Fibroblast of peridontal ligament (primary cell): Measurements from ENCODE around the gene ZBTB22.
A peak's percentile ranks its signal among the peaks of the same experiment; 100 is the strongest.

Experiments
- DNase-seq: peaks from one replicate; pipeline ENCODE4 v3.0.0-alpha.2; 2010; ENCODE audit errors: extremely low read depth

Gene ZBTB22

DNA sequence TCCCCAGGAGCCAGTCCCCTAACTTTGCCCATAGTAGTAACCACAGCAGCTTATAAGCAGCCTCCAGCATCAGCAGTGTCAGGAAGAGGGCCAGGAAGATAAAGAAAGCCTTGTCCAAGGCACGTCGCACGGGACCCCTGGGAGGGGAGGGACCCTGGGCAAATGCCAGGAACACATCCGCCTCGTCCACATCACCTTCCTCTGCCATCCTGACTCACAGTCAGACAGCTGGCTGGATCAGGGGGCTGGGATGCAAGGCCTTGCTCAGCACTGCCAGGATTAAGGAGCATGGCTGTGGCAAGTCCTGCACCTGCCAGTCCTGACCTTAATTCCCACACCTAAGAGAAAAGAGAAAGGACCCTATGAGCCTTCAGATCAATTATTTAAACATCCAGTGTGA, 11.5 kb upstream of the ZBTB22 start:
- DNase-seq: no peak

DNA sequence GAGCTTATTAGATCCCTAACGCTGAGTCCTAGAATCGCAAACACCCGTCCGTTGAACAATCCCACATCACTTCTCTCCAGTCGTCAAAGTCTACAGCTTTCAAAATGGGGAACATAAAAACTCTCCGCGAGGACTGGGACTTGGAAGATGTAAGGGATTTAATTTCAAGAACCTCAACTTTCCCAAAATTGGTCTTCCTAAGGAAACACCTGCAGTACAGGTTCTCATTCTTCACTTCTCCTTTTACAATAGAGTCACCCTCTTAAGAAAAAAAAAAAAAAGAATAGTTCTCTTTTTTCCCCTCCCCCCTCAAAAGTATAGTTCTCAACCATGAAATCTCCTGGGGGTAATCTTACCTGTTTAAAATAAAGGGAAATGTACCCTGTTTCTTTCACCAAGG, 6.6 kb upstream of the ZBTB22 start:
- DNase-seq: no peak

DNA sequence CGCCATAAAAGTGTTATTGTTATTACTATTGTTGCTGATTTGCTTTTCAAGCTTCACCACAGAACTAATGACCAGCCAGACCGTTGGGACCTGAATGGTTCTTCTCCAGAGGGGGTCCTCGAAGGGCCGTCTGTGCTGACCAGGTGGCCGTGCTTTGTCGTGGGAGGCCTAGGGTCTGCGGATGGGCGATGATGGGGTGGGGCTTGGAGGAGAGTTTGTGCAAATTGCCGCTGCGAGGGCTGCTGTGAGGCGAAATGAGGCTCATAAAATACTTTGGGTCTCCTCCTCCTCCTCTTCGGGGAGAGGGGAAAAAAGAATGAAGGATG, 6.0 kb upstream of the ZBTB22 start:
- no peak for DNase-seq

DNA sequence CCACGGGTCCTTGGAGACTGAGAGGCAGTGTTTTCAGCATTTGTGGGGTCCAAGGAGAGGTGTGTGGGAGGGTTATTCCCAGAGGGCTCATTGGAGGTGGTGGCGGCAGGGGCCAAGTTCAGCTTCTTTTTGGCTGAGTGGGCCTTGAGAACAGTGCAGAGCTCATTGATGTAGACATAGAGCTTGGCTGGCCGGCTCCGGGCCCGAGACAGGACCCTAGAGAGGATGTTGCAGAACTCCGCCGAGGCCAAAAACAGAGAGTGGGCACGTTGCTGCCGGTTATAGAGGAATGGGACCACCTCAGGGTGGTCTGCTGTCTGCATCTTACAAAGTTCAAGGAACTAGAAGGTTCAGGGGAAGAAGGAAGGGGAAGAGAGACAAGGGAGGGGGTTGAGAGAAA, 3.7 kb upstream of the ZBTB22 start:
- no peak for DNase-seq

DNA sequence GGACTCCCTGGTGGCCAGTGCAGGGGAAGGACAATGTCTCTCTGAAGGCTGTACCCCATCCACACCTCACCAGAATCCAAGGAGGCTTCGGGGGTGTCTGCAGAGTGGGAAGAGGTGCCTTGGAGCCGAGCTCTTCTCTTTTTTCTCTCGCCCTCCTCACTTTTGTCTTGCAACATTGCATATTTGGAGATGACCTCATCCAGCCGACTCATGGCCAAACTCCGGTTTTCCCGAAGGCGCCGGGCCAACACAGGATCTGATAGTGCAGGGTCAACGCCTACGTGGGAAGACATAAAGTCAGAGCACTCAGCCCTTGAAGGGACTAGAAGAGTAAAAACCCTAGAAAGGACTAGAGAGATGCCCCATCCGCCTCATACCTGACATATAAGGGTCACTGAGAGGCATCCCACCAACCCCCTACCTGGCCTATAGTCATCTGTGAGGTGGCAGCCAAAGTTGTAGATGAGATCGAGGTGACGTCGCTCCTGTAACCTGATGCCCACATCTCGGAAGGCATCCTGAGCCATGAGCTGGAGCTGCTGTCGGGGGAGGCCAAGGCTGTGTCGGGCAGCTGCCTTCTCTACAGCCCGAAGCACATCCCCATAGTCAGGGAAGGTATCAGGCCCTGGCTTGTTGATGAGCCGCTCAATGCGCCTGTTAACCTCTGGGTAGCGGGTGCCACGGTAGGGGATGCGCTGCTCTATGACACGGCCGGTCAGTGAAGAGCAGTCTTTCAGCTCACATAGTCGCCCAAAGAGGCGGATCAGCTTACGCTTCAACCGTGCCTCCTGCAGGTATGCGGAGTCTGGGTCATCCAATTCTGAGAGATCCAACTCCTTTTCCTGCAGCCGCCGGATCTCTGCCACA, 3.0 kb upstream of the ZBTB22 start:
- DNase-seq: peak; percentile 93

DNA sequence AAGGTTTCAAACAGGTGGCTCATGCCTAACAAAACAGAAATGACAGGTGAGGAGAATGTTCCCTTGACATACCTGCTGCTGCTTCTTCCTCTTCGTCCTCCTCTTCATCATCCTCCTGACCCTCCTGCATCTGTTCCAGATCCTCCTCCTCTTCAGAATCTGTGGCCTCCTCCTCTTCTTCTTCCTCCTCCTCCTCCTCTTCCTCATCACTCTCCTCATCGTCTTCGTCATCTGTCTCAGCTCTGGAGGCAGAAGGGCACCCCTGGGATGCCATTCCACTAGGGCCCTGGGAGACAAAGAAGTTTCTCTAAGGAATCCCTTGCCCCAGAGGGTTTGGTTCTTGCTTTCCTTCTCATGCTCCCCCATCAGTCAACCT, 2.4 kb upstream of the ZBTB22 start:
- no peak for DNase-seq

DNA sequence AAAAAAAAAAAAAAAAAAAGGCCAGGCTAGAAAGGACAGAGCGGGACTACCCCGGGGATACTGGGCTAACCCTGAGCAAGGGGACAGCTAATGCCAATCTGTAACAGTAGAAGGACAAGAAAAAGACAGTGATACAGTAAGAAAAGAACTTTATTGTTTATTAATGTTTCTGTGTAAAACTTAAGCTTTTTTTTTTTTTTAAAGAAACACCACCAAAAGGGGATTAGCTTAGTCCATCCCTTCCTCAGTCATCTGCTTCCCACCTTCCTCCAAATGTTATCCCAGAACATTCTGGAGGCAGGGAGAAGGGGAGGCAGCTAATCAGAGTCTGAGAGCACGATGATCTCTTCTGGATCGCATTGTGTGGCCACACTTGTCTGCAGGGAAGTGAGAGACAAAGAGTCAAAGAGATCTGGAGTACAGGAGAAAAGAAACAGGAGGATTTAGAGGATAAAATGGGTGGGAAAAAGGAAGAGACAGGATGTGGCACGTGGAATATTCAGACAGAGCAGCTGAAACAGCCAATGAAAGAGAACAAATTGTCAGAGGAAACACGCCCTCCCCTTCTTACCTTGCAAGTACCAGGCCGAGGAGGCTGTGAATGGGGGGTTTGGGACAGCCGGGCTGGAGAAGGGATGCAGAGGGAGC, 1.0 kb upstream of the ZBTB22 start:
- no peak for DNase-seq

DNA sequence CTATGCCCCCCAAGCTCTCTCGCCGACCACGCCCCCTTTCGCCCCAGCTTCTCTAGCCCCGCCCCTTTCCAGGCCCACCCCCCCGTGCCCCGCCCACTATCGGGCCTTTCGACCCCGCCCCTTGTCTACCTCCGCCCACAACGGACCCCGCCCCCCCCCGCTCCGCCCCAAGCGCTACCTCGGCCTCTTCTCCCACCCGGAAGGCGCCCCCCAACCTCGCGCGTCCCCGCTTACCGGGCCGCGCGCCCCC, 200 bp downstream of the ZBTB22 start:
- no peak for DNase-seq

DNA sequence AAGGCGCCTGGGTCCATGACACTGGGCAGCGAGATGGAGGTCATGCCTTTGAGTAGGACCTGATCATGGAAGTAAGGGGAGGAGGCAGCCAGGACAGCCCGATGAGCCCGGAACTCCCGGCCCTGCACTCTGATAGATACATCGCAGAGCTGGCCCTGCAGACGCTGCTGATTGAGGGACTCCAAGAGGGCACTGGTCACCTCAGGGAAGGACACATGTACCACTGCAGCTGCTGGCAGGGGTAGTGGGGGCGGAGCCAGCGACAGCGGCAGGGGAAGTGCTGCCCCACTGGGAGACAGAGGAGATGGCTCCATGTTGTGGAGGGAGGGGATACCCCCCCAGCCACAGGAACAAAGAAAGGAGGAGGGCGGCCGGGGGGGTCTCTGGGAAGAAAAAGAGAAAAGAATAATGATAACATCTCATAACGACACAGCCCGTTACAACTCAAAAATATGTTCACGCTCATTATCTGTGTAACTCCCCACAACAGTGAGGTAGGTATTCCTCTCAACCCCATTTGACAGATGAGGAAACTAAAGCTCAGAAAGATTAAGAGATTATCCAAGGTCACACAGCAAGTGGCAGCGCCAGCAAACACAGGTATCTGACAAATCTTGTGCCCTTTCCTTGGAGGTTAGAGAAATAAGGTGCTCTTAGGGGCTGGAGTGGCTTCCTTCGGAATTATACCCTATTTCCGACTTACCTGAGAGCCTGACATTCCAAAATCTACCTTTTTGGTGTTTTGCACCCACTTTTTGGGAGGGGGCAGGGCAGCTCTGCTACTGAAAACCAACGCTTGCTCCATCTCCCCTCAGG, 733 bp downstream of the ZBTB22 start:
- DNase-seq: no peak

DNA sequence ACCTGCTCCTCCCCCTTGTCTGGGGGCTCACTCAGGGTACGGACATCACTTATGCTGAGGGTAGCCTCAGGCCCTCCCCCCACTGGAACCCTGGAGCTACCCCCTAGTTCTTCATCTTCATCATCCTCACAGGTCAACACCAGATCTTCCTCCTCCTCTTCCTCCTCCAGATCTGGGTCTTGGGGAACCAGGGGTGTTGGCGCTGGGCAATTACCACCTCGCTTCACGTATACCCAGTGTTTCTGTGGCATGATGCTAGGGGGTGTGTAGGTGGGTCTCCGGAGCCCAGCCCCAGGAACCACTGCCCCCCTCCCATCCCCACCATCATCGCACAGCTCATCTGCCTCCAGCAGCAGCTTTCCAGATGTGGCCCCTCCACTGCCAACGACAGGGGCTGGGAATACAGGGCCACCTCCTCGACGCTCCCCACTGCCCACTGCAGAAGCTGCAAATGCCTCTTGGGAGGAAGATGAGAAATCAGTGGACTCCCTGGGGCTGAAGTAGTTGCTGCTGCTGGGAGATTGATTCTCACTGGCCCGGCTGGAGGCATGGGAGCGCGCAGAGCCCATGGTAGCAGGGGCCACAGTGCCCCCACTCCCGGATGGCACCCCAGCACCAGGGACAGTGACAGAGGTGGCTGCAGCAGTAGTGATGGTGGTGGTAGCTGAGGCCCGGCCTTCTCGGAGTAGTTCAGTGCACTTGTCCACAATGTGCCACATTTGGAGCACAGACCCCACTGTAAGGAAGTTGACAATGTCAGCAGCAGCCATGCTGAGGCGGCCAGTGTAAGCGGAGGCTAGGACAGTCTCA, 1.5 kb downstream of the ZBTB22 start:
- no peak for DNase-seq

DNA sequence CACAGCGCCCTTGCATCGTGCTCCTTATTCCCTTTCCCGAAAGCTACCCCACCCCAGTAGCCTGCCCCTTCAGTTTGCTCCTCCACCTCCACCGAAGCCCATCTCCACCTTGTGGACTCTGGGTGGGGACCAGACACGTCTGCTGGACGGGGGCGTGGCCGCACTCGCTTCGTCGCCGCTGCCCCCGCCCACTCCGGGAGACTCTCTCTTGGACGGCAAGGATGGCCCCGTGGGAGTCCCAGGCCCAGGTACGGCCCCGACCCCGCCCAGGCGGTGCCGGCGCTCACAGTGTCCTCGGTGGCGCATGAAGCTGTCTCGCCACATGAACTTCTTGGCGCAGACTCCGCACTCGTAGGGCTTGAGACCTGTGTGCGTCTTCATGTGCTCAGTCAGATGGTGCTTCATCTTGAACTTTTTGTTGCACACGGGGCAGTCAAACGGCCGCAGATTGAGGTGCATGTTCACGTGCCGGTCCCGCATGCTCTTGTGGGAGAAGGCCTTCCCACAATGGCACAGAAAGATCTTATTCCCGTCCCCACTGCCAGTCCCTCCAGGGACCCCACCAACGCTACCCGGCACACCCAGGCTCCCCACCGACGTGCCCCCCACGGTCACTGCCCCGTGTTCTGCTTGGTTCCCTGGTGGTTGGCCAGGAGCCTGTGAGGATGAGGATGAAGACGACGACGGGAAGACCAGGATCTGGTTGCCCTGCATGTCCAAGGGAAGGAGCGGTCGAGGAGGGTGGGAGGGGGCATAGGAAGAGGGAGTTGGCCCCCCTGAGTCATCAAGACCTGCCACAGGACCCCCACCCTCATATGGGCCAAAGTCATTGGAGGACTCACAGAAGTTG, 2.4 kb downstream of the ZBTB22 start:
- no peak for DNase-seq

DNA sequence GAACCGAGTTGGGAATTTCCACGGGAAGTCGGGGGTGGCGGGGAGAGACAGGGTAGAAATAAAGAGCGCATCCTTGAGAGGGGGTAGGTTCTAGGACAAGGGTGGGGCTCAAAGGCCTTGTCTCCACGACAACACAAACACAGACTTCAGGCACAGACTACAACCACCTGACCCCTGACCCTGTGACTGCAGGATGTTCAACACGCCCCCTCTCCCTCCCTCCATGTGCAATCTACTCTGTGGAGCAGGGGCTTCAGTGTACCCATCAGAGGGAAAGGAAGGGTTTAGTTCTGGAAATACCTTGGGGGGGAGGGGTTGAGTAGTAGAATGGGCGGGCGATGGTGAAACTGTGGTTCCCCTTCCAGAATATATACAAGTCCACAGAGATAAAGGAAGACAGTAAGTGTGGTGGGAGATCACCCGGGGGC, 3.0 kb downstream of the ZBTB22 start:
- peak; percentile 58 for DNase-seq

DNA sequence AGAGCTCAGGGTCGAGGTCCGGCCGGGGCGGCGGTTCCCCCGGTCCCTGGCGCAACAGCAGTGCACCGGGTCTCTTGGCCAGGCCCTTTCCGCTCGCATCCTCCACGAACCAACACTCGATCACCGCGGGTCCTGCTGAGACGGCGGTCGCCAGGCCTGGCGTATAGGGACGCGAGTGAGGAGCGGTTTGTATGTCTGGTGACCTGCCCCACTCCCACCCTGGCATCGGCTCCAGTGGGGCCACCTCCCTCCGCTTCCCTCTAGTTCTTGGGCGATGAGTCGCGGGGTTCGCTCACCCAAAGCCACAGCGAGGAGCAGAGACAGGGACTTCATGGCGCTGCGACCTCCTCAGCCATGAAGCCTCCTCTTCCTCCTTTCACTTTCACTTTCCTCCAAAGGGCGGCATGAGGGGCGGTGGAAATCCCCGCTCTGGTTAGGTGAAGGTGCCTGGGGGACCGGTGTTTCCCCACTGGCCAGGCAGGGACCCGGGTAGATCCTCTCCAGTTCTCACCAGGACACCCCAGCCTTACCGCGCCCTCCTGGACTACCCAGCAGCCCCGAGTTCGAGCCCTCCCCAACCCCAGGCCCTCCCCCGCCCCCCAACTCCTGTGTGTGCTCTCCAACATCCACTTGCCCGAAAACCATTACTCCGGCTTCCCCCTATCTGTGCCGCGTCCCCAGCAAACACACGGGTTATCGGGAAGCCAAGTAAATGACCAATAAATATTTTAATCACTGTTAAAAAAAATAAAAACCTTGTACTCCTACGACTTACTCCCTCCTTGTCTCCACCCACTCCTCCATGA, 3.6 kb downstream of the ZBTB22 start, which contains the start of gene TAPBP:
TAPBP (minus strand) TSS at position 370 of the 806 bp plus-strand sequence; CDS start at position 333, 37 bp downstream.
- DNase-seq: peak; percentile 55

DNA sequence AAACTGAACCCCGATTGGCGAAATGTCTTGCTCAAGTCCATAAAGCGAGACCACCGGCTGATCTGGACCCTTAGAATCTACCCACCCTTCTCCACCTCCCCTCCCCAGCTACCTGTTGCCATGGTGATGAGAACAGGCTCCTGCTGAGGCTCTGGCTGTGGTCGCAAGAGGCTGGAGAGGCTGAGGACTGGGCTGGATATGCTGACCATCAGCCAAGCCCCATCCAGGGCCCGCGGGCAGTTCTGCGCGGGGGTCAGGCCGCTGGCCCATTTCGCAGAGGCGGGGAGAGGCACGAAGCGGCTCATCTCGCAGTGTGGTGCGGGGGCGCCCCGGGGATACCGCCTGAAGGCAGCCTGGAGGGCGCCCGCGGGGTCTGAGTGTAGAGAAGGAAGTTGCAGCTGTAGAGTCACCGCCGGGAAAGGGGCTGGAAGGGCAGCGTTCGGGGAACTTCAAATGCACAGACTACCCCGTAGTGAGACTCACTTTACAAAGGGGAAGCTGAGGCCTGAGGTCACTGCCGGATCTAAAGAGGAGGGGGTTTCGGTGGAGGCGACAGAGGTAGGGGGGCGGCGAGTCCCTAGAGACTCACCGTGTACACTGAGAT, 4.3 kb downstream of the ZBTB22 start:
- peak; percentile 15 for DNase-seq

DNA sequence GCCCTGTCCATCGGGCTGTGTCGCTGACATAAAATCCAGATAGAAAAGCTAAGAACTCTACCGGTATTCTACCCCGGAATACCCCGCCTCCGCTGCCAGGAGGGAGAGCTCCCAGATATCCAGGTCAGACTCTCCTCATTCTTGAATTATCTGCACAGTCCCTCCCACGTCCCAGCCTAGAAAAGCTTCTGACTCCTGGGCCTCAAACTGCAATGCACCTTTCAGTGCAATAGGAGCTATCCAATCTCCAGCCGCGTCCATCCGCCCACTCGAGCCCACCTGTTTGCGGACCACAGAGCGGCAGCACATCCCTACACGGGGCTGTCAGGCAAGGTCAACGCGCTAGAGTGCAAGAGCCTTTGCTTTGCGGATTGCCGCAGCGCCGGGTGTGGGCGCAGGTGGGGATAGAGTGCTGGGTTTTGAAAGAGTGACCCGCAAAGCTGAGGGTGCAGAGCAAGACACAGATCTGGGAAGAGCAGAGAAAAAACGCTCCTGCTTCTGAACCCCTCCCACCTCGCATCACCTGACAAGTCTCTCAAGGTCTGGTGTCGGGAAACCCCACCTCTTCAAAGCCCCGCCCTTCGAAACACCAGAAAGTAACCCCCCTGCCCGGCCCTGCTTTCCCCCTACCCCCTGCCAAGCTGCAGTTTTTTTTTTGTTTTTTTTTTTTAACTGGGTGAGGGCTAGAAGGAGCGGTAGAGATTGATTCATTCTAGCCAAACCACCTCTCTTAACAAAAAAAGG, 5.0 kb downstream of the ZBTB22 start:
- peak; percentile 58 for DNase-seq

DNA sequence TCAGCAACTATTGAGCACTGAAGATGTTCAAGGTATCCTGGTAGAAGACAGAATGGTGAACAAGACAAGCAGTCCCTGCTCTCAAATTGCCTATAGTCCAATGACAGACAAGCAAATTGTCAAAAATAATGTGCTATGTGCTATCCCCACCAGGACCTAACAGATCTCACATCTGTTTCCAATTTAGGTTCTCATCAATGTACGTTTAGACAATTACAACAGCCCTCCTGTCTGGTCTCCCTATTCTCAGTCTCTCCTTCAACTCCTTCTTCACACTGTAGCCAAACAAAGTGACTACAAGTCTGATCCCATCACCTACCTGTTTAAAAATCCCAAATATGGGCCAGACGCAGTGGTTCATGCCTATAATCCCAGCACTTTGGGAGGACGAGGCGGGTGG, 11.2 kb downstream of the ZBTB22 start:
- no peak for DNase-seq

DNA sequence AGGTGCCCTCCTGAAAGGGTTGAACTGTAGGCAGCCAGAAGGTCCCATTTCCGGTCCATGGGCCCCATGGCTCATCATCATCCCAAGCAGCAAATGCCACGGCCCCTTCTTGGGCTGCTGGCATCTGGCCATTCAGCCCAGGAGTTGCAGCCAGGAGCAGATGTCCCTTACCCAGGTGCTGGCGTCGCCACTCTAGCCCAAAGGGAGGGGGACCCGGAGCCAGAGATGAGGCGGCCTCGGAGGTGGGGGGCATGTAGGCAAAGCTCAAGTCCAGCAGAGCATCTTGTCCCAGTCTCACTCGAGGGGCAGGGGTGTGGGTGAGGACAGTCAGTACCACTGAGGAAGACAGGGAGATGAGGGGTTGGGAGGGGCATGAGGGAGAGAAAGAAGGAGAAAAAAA, 12.5 kb downstream of the ZBTB22 start:
- no peak for DNase-seq

DNA sequence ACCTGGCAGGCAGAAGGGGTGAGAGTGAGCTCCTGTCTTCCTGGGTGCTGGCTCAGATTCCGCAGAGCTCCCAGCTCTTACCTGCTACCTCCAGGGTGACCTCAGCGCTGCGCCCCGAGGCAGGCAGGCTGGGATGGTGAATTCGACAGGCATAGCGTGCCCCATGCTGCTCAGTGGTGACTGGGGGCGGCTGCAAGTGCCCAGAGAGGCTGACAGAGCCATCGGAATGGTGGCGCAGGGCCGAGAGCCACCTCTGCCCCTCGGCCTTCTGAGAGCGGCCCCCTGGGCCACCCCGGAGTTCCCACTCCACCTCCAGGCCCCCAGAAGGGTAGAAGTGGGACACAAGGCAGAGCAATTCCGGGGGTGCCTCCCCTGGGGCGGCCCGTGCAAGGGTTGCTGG, 13.3 kb downstream of the ZBTB22 start:
- DNase-seq: no peak

DNA sequence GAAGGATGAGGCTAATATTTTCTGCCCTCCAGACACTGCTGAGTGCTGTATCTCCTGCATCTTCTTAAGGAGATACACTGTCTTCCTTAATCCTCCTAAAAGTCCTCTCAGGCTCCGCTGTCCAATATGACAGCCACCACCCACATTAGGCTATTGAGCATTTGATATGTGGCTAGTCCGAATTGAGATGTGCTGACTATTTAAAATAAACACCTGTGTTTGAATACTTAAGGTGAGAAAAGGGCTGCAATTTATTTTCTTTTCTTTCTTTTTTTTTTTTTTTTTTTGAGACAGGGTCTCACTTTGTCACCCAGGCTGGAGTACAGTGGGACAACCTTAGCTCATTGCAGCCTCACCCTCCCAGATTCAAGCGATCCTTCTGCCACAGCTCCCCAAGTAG, 15.7 kb downstream of the ZBTB22 start:
- DNase-seq: no peak
